ENCODE results near the gene ZNF8. TPM values are rescaled to one million over a fixed set of nuclear protein-coding genes. Genes with fewer than 3 reads are reported as not detected.

ZNF8 gene
- total and polyA plus RNA-seq, 2 donors (not counting 1 experiment from before 2014, with no cell fraction given) = 2.6 to 5.6 TPM

- no peaks in the 10 kb centered on the region for H3K9me3 ChIP-seq (ENCODE audit: control insufficient read depth, insufficient read depth, low read depth, low read length)
- TF ChIP-seq, protein P1, sequence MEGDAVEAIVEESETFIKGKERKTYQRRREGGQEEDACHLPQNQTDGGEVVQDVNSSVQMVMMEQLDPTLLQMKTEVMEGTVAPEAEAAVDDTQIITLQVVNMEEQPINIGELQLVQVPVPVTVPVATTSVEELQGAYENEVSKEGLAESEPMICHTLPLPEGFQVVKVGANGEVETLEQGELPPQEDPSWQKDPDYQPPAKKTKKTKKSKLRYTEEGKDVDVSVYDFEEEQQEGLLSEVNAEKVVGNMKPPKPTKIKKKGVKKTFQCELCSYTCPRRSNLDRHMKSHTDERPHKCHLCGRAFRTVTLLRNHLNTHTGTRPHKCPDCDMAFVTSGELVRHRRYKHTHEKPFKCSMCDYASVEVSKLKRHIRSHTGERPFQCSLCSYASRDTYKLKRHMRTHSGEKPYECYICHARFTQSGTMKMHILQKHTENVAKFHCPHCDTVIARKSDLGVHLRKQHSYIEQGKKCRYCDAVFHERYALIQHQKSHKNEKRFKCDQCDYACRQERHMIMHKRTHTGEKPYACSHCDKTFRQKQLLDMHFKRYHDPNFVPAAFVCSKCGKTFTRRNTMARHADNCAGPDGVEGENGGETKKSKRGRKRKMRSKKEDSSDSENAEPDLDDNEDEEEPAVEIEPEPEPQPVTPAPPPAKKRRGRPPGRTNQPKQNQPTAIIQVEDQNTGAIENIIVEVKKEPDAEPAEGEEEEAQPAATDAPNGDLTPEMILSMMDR (conservative IDR thresholded peaks at IDR 0.05 in 1 of 2, IDR thresholded peaks at IDR 0.05 in 1 of 2; ENCODE audit: low read depth in 1 of 2, low read length in 2 of 2) = no peak
- no peak for TF ChIP-seq EZH2 (IDR thresholded peaks at IDR 0.05; ENCODE audit: low read length, missing control alignments)
- no peaks in the 10 kb centered on the region for H4K20me1 ChIP-seq (ENCODE audit: control insufficient read depth, extremely low read depth, insufficient read depth, low read length)
- no peaks in the 10 kb centered on the region for H3K4me1 ChIP-seq (ENCODE audit: control insufficient read depth, extremely low read depth, insufficient read depth, low read length)
- no peak overlapping the region for H2AFZ ChIP-seq (ENCODE audit: low read length)
- DNase-seq (ENCODE audit: low read depth in 2 of 2) = no peak
- no peak overlapping the region for H3K4me2 ChIP-seq (ENCODE audit: extremely low read depth, insufficient read depth, low read length)
- H3K27me3 ChIP-seq (ENCODE audit: control insufficient read depth, insufficient read depth, low read length) = no peaks in the 10 kb centered on the region
- H3K9ac ChIP-seq (ENCODE audit: insufficient read depth, low read length) = no peak overlapping the region
- no peak overlapping the region for H3K4me3 ChIP-seq (replicated peaks in 1 of 4; ENCODE audit: control extremely low read depth in 1 of 4, insufficient read depth in 1 of 4, low read depth in 3 of 4, low read length in 4 of 4)
- peaks cover 18% of the 10 kb centered on the region for H3K79me2 ChIP-seq (ENCODE audit: control insufficient read depth, insufficient read depth, low read length)
- H3K27ac ChIP-seq (ENCODE audit: insufficient read depth, low read length) = no peak overlapping the region
- peaks cover 3% of the 10 kb centered on the region for H3K36me3 ChIP-seq (ENCODE audit: control insufficient read depth, insufficient read depth, low read length)
Observed at GRCh38 chr19:58275564-58275963, 3.2 kb upstream of the ZNF8 start.

GRCh38 chr19:58277197-58277596, 1.6 kb upstream of the ZNF8 start:
- H3K79me2 ChIP-seq (ENCODE audit: control insufficient read depth, insufficient read depth, low read length) = peaks cover 27% of the 10 kb centered on the region
- H4K20me1 ChIP-seq (ENCODE audit: control insufficient read depth, extremely low read depth, insufficient read depth, low read length) = no peaks in the 10 kb centered on the region
- H3K27me3 ChIP-seq (ENCODE audit: control insufficient read depth, insufficient read depth, low read length) = no peaks in the 10 kb centered on the region
- no peak for DNase-seq (ENCODE audit: low read depth in 2 of 2)
- H2AFZ ChIP-seq (ENCODE audit: low read length) = no peak overlapping the region
- no peak overlapping the region for H3K9ac ChIP-seq (ENCODE audit: insufficient read depth, low read length)
- no peaks in the 10 kb centered on the region for H3K9me3 ChIP-seq (ENCODE audit: control insufficient read depth, insufficient read depth, low read depth, low read length)
- no peaks in the 10 kb centered on the region for H3K4me1 ChIP-seq (ENCODE audit: control insufficient read depth, extremely low read depth, insufficient read depth, low read length)
- peaks cover 2% of the 10 kb centered on the region for H3K36me3 ChIP-seq (ENCODE audit: control insufficient read depth, insufficient read depth, low read length)
- TF ChIP-seq EZH2 (IDR thresholded peaks at IDR 0.05; ENCODE audit: low read length, missing control alignments) = no peak
- TF ChIP-seq, protein P1 (conservative IDR thresholded peaks at IDR 0.05 in 1 of 2, IDR thresholded peaks at IDR 0.05 in 1 of 2; ENCODE audit: low read depth in 1 of 2, low read length in 2 of 2) = no peak
- no peak overlapping the region for H3K27ac ChIP-seq (ENCODE audit: insufficient read depth, low read length)
- no peak overlapping the region for H3K4me3 ChIP-seq (replicated peaks in 1 of 4; ENCODE audit: control extremely low read depth in 1 of 4, insufficient read depth in 1 of 4, low read depth in 3 of 4, low read length in 4 of 4)
- no peak overlapping the region for H3K4me2 ChIP-seq (ENCODE audit: extremely low read depth, insufficient read depth, low read length)

DNA sequence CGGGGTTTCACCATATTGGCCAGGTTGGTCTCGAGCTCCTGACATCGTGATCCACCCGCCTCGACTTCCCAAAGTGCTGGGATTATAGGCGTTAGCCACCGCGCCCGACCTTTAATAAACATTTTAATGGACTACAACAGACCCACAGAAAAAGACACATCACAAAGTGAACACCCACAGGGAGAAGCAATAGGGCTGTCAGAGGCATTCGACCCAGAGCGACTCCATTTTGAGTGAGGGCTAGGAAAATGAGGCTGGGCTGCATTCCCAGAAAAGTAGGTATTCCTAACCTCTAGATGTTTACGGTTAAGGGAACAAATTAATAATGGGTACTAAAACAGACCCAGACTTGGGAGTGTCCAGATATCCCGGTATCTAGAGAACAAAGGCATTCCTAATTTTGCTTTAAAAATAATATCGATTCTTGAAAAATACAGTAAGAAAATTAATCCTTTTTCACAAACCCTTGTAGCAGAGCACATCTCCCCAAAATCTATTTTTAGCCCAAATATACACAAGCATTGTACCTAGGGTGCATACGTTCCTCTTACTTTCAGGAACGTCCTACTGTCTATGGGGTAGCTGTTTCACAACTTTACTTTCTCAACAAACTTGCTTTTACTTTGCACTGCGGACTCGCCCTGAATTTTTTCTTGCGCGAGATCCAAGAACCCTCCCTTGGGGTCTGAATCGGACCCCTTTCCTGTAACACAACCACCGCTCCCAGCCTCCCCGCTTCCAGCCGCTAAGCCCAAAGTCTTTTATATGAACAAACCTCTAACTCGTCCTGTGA, 811 bp upstream of the ZNF8 start:
- Histone ChIP-seq H3K9me3 (ENCODE audit: control insufficient read depth, insufficient read depth, low read depth, low read length) (no peaks in the 10 kb centered on the region), H3K4me3 (replicated peaks in 1 of 4; ENCODE audit: control extremely low read depth in 1 of 4, insufficient read depth in 1 of 4, low read depth in 3 of 4, low read length in 4 of 4) (peak overlapping the region; percentile 81 to 94 (median 86)), H2AFZ (ENCODE audit: low read length) (peak overlapping the region; percentile 79), H4K20me1 (ENCODE audit: control insufficient read depth, extremely low read depth, insufficient read depth, low read length) (no peaks in the 10 kb centered on the region), H3K79me2 (ENCODE audit: control insufficient read depth, insufficient read depth, low read length) (peaks cover 29% of the 10 kb centered on the region), H3K4me1 (ENCODE audit: control insufficient read depth, extremely low read depth, insufficient read depth, low read length) (no peaks in the 10 kb centered on the region), H3K27me3 (ENCODE audit: control insufficient read depth, insufficient read depth, low read length) (no peaks in the 10 kb centered on the region), H3K36me3 (ENCODE audit: control insufficient read depth, insufficient read depth, low read length) (peaks cover 2% of the 10 kb centered on the region), H3K27ac (ENCODE audit: insufficient read depth, low read length) (peak overlapping the region; percentile 90), H3K4me2 (ENCODE audit: extremely low read depth, insufficient read depth, low read length) (peak overlapping the region; percentile 39), H3K9ac (ENCODE audit: insufficient read depth, low read length) (peak overlapping the region; percentile 89)
- DNase-seq (ENCODE audit: low read depth in 2 of 2) = peak in 1 of 2 donors; percentile 4
- TF ChIP-seq, protein P1 (conservative IDR thresholded peaks at IDR 0.05 in 1 of 2, IDR thresholded peaks at IDR 0.05 in 1 of 2; ENCODE audit: low read depth in 1 of 2, low read length in 2 of 2) = no peak
- TF ChIP-seq EZH2 (IDR thresholded peaks at IDR 0.05; ENCODE audit: low read length, missing control alignments) = no peak
